T47D (cell line): ENCODE data around the gene RAB40C.

Experiments
- DNase-seq, 2 experiments: peaks; one replicate each; pipeline versions ENCODE4 v3.0.0 to v3.0.0-alpha.2; 2011 to 2012; ENCODE audit warnings: low read depth in 1 of 2, low spot score in 1 of 2
- JUND ChIP-seq: IDR thresholded peaks from 2 replicates; pipeline ENCODE4 v1.6.1; 2012; ENCODE audit warnings: low read depth
- in situ Hi-C: cut with HindIII; loops from 2 replicates; pipeline ENCODE4 v1.10.0; 2016; ENCODE audit warnings: low sequenced_read_pairs, low pct_unique_long_range_greater_than_20kb

The RAB40C gene

GRCh38 chr16:674968-675883, 85.4 kb downstream of the RAB40C start, which contains the start of gene RHBDL1:
Gene RHBDL1, plus strand, starts transcription at chr16:675671. Its CDS starts 120 bp downstream, at chr16:675791.
- TF ChIP-seq JUND, result no peak
- DNase-seq, result no peak
- in situ Hi-C loops, result no loop called here

DNA sequence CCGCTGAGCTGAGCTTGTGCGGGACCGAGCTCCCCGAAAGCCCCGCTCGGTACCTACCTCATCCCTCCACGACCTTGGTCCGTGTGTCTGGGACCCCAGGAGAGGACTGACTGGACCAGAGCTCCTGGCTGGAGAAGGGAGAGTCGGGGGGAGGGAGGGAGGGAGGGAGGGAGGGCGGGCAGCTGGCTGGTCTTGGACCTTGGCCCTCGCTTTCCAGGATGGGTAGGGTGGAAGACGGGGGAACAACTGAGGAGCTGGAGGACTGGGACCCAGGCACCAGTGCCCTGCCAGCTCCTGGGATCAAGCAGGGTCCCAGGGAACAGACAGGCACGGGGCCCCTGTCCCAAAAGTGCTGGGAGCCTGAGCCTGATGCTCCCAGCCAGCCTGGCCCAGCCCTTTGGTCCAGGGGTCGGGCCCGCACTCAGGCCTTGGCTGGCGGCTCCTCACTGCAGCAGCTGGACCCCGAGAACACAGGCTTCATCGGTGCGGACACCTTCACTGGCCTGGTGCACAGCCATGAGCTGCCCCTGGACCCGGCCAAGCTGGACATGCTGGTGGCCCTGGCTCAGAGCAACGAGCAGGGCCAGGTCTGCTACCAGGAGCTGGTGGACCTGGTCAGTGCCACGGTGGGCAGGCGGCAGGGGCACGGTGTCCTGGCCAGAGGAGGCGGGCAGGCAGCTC, 86.2 kb downstream of the RAB40C start:
- in situ Hi-C loops, result no loop called here
- TF ChIP-seq JUND, result no peak
- no peak for DNase-seq

- TF ChIP-seq JUND, result no peak
- no peak for DNase-seq
- in situ Hi-C loops, result no loop called here
These were observed 86.7 kb downstream of the RAB40C start for GRCh38 chr16:676565-676902.

DNA sequence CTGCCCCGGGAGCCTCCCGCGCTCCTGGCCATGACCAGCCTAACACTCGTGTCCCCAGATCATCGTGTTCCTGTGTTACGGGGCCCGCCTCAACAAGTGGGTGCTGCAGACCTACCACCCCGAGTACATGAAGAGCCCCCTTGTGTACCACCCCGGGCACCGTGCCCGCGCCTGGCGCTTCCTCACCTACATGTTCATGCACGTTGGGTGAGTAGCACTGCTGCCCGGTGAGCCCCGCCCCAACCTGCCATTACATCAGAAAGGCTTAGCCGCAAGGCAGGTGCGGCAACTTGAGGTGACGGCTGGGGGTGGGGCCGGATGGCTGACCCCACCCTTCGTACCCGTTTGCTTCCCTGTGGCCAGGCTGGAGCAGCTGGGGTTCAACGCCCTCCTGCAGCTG, 87.0 kb downstream of the RAB40C start:
- DNase-seq, result no peak

DNA sequence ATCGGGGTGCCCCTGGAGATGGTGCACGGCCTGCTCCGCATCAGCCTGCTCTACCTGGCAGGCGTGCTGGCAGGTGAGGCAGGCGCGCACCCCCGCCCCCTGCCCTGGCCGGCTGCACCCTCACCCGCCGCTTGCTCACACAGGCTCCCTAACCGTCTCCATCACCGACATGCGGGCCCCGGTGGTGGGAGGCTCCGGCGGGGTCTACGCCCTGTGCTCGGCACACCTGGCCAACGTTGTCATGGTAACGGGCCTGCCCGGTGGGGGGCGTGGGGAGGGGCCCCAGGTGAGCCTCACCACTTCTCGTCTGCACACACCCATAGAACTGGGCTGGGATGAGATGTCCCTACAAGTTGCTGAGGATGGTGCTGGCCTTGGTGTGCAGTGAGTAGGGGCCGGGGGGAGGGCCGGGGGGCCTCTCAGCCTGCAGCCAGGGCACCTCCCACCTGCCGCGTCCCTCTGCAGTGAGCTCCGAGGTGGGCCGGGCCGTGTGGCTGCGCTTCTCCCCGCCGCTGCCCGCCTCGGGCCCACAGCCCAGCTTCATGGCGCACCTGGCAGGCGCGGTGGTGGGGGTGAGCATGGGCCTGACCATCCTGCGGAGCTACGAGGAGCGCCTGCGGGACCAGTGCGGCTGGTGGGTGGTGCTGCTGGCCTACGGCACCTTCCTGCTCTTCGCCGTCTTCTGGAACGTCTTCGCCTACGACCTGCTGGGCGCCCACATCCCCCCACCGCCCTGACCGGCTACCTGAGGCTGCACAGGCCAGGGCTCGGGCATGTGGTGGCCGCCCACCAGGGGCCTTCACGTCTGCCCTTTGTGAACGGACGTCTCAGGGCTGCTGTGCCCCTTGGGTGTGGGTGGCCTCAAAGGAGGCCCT, 87.7 kb downstream of the RAB40C start:
- in situ Hi-C loops, result no loop called here
- no peak for DNase-seq
- no peak for TF ChIP-seq JUND

More for the DNA sequence above, 87.0 kb downstream of the RAB40C start:
- no peak for TF ChIP-seq JUND
- in situ Hi-C loops, result no loop called here

GRCh38 chr16:678209-678857, 88.5 kb downstream of the RAB40C start:
- TF ChIP-seq JUND, result no peak
- DNase-seq, result peak in 1 of 2 experiments; percentile 49
- in situ Hi-C loops, result no loop called here
